GM12878 (cell line): Measurements from ENCODE around the gene PDE8B. TPM values are rescaled to one million over a fixed set of nuclear protein-coding genes. Genes with fewer than 3 reads are reported as not detected.

Experiments used
- ATAC-seq: fragments of 200-7000 bp; cut with Tn5 transposase; 3 replicates; pipeline ENCODE4 v1.9.1; 2020; ENCODE audit warnings: mild to moderate bottlenecking, moderate library complexity
- BruUV-seq: library from RNA; stranded (reverse); fragments of 400-500 nt; replicated peaks from 2 replicates; lab custom pipeline; 2021; lab: Mats Ljungman, UMichigan
- CTCF ChIA-PET: fragments of 300-600 bp; sonication (Branson Sonifier 250); formaldehyde crosslinking; extraction: SDS; loops from one replicate; lab custom pipeline; 2021; ENCODE audit warnings: inconsistent platforms; lab: Yijun Ruan, JAX
- POLR2A ChIA-PET: fragments of 350-600 bp; formaldehyde crosslinking; extraction: SDS; loops from one replicate; lab custom pipeline; 2021; ENCODE audit warnings: inconsistent platforms; lab: Charles Lee
- RAD21 ChIA-PET: fragments of 300-600 bp; sonication (Branson Sonifier 250); formaldehyde crosslinking; loops from one replicate; lab custom pipeline; 2023; ENCODE audit warnings: antibody characterized with exemption; ENCODE audit not compliant: unreplicated experiment; lab: Charles Lee
- SMC1A ChIA-PET: fragments of 300-600 bp; sonication (Branson Sonifier 250); formaldehyde crosslinking; loops from one replicate; lab custom pipeline; 2023; ENCODE audit not compliant: unreplicated experiment, uncharacterized antibody; lab: Charles Lee
- DNase-seq: peaks from one replicate; pipeline ENCODE4 v3.0.0-alpha.2; 2011; ENCODE audit warnings: low read depth, low spot score
- FAIRE-seq: peaks from 3 replicates; lab custom pipeline; 2011; peaks lifted over from hg19 to GRCh38; lab: Jason Lieb, UNC
- H2AFZ ChIP-seq: 2 replicates; pipeline ENCODE4 v1.6.0; 2011; ENCODE audit warnings: low read depth, low read length, control low read depth; ENCODE audit not compliant: control insufficient read depth
- H3K27ac ChIP-seq: 2 replicates; pipeline ENCODE4 v1.5.1; 2011; ENCODE audit warnings: control low read depth; ENCODE audit not compliant: control insufficient read depth, insufficient read depth
- H3K27me3 ChIP-seq, 2 experiments: replicated peaks in 1 of 2; 2 replicates each; pipeline versions ENCODE4 v1.6.0 to v1.6.1; 2011; ENCODE audit warnings: low read length in 1 of 2; ENCODE audit not compliant: control insufficient read depth in 2 of 2, insufficient read depth in 2 of 2
- H3K36me3 ChIP-seq, 2 experiments: 2 replicates each; pipeline ENCODE4 v1.5.1; 2011; ENCODE audit warnings: low read length in 1 of 2; ENCODE audit not compliant: control insufficient read depth in 2 of 2, insufficient read depth in 2 of 2
- H3K4me1 ChIP-seq: 2 replicates; pipeline ENCODE4 v1.6.1; 2011; ENCODE audit warnings: mild to moderate bottlenecking, low read length, moderate library complexity, mixed read lengths; ENCODE audit not compliant: control insufficient read depth, insufficient read depth
- H3K4me2 ChIP-seq: 2 replicates; pipeline ENCODE4 v1.6.0; 2011; ENCODE audit warnings: control low read depth; ENCODE audit not compliant: control insufficient read depth, insufficient read depth
- H3K4me3 ChIP-seq: fragments of 200-600 bp; sonication (generic); 2 replicates; pipeline ENCODE4 v1.5.1; 2016
- H3K79me2 ChIP-seq: 2 replicates; pipeline ENCODE4 v1.6.0; 2011; ENCODE audit warnings: low read length; ENCODE audit not compliant: control insufficient read depth, insufficient read depth
- H3K9ac ChIP-seq: 2 replicates; pipeline ENCODE4 v1.8.0; 2011; ENCODE audit warnings: low read length, control low read depth, mixed read lengths; ENCODE audit not compliant: control insufficient read depth, insufficient read depth
- H3K9me3 ChIP-seq: replicated peaks from 3 replicates; pipeline ENCODE4 v1.5.1; 2011; ENCODE audit warnings: mild to moderate bottlenecking, low read length; ENCODE audit not compliant: control insufficient read depth, insufficient read depth
- H4K20me1 ChIP-seq: 2 replicates; pipeline ENCODE4 v1.6.0; 2011; ENCODE audit not compliant: control insufficient read depth, insufficient read depth
- CEBPB ChIP-seq, 2 experiments: fragments of 150-350 bp in 1 of 2; IDR thresholded peaks; 2 replicates each; pipeline ENCODE4 v1.6.1; 2012 to 2014; ENCODE audit warnings: low read depth in 2 of 2, low read length in 2 of 2, borderline replicate concordance in 1 of 2, inconsistent platforms in 1 of 2
- EGR1 ChIP-seq, 2 experiments: IDR thresholded peaks; 1 replicate in 1 of 2; 2 replicates in 1 of 2; pipeline ENCODE4 v1.6.1; 2011 to 2012; ENCODE audit warnings: low read depth in 2 of 2, low read length in 2 of 2, borderline replicate concordance in 1 of 2, mild to moderate bottlenecking in 1 of 2, moderate library complexity in 1 of 2
- EP300 ChIP-seq, 2 experiments: fragments of 150-350 bp in 1 of 2; IDR thresholded peaks; 2 replicates each; pipeline ENCODE4 v1.6.1; 2011 to 2012; ENCODE audit warnings: low read depth in 2 of 2, low read length in 2 of 2, borderline replicate concordance in 1 of 2, improper control_type of control experiment in 1 of 2, inconsistent platforms in 1 of 2; ENCODE audit not compliant: control insufficient read depth in 1 of 2
- FOS ChIP-seq: IDR thresholded peaks from 3 replicates; pipeline ENCODE4 v1.6.1; 2011; ENCODE audit warnings: borderline replicate concordance; ENCODE audit not compliant: insufficient read length; ENCODE audit errors: extremely low read depth
- MTA2 ChIP-seq: fragments of 450-650 bp; IDR thresholded peaks from 2 replicates; pipeline ENCODE4 v1.6.1; 2016; ENCODE audit warnings: low read depth, mild to moderate bottlenecking, moderate library complexity
- NBN ChIP-seq: fragments of 450-650 bp; IDR thresholded peaks from 2 replicates; pipeline ENCODE4 v1.6.1; 2016
- NRF1 ChIP-seq: conservative IDR thresholded peaks from 2 replicates; pipeline ENCODE4 v1.6.1; 2011; ENCODE audit warnings: mild to moderate bottlenecking, low read depth, low read length, improper control_type of control experiment
- RUNX3 ChIP-seq: IDR thresholded peaks from 2 replicates; pipeline ENCODE4 v1.6.1; 2012; ENCODE audit warnings: low read length, inconsistent platforms
- STAT1 ChIP-seq: fragments of 450-650 bp; conservative IDR thresholded peaks from 2 replicates; pipeline ENCODE4 v1.6.1; 2014; ENCODE audit warnings: antibody characterized with exemption, mild to moderate bottlenecking
- WGBS: methylation state at CpG from one replicate; pipeline ENCODE4 v1.1.6; 2016; ENCODE audit warnings: low lambda C conversion rate; ENCODE audit not compliant: insufficient replicate concordance, insufficient coverage; ENCODE audit errors: missing lambda C conversion rate; 5-methylcytosine and 5-hydroxymethylcytosine counted together
- in situ Hi-C: fragments of 300-500 bp; cut with MboI; formaldehyde crosslinking; loops from 9 replicates; pipeline ENCODE4 v1.14.3; 2018; ENCODE audit warnings: mixed read lengths
- intact Hi-C: fragments of 100-400 bp; cut with micrococcal nuclease; formaldehyde crosslinking; loops from one replicate; pipeline ENCODE4 v1.14.2; 2022; ENCODE audit not compliant: unreplicated experiment
- polyA plus RNA-seq, 11 experiments: library from polyadenylated mRNA; depleted of rRNA in 4 of 11; unstranded in 6 of 11; stranded (reverse) in 5 of 11; fragments of >200 nt; fragmentation: Nextera tagmentation in 4 of 11; fragmentation: Illumina TruSeq in 1 of 11; extraction: Ambion mirVana in 4 of 11; extraction: Trizol in 1 of 11; gene quantifications; 1 replicate in 1 of 11; 2 replicates in 10 of 11; pipeline versions ENCODE4 v1.2.1 to v1.2.3, GENCODE V29; 2011 to 2016; ENCODE audit warnings: inconsistent platforms in 2 of 11, missing spikeins in 2 of 11, low read depth in 1 of 11
- total RNA-seq, 4 experiments: library from RNA; depleted of rRNA in 3 of 4; stranded (reverse); fragments of >200 nt in 3 of 4; fragmentation: Illumina TruSeq in 1 of 4; extraction: Trizol in 1 of 4; gene quantifications; 2 replicates each; pipeline versions ENCODE4 v1.2.1 to v1.2.3, GENCODE V29; 2013 to 2021
- TF ChIP-seq, protein P1 (sequence below): fragments of 450-650 bp; IDR thresholded peaks from 2 replicates; pipeline ENCODE4 v1.6.1; 2017; ENCODE audit warnings: mild to moderate bottlenecking, low read depth, inconsistent platforms; ENCODE audit not compliant: poor library complexity, severe bottlenecking
- TF ChIP-seq, protein P2 (sequence below): fragments of 450-650 bp; IDR thresholded peaks from 2 replicates; pipeline ENCODE4 v1.6.1; 2017; ENCODE audit warnings: low read depth, mild to moderate bottlenecking, moderate library complexity
- TF ChIP-seq, protein P3 (sequence below): IDR thresholded peaks from 2 replicates; pipeline ENCODE4 v1.6.1; 2012; ENCODE audit warnings: mild to moderate bottlenecking, low read depth, low read length

PDE8B gene
- total and polyA plus RNA-seq, 10 of the 15 experiments (the other 5 are each of a cell fraction or from before 2014, with no cell fraction given): 0.03 to 0.44 (median 0.20) TPM; not detected in 3

DNA sequence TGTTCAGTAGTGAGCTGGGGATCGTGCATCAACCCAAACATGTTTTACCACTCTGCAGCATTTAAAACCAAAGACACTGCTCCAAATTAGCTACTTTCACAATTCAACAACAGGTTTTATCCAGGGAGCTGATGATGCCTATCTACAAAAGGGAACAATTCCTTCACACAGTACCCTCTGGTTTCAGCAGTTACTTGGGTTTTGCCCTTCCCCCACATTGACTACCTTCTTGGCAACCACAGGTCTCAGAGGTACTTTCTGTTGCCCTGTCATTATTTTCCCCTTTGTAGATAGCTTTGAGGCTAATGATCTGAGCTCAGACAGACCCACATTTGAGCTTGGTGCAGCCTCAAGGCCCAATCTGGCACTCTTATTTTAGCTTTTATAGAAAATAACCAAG lies 185.5 kb downstream of the PDE8B start:
- intact Hi-C loops (no loop called here), in situ Hi-C loops (no loop called here)
- no peaks in the 10 kb centered on the region for H3K79me2 ChIP-seq
- no peak overlapping the region for H3K9ac ChIP-seq
- no peaks in the 10 kb centered on the region for H4K20me1 ChIP-seq
- H3K27me3 ChIP-seq: no peaks in the 10 kb centered on the region
- ATAC-seq: peak; percentile 95
- H3K4me3 ChIP-seq: no peak overlapping the region
- H3K36me3 ChIP-seq: no peaks in the 10 kb centered on the region
- no TSS peak for BruUV-seq
- H3K4me2 ChIP-seq: peak overlapping the region; percentile 27; the same call in 1 of the 2 replicates
- peak; percentile 60 for DNase-seq
- ChIA-PET POLR2A (interaction anchor here (0.5 to 1.4 kb wide), 4 partner anchors 10 to 39 kb away, joined by 3 to 6 read pairs (median 3); no protein-coding TSS in a partner anchor), CTCF (interaction anchor here (0.9 to 1.6 kb wide), 8 partner anchors 10 to 253 kb away, joined by 3 to 9 read pairs (median 5); partner anchors contain the start of gene WDR41), SMC1A (interaction anchor here (0.5 to 2.8 kb wide), 21 partner anchors 8 to 656 kb away, joined by 3 to 26 read pairs (median 4); partner anchors contain the start of gene WDR41), RAD21 (interaction anchor here (0.7 to 2.7 kb wide), 18 partner anchors 12 to 235 kb away, joined by 3 to 29 read pairs (median 3); partner anchors contain the start of gene WDR41)
- no peaks in the 10 kb centered on the region for H3K4me1 ChIP-seq
- 8% methylated on average over 1 of the region's 1 CpG for WGBS
- H3K27ac ChIP-seq: no peak overlapping the region
- H2AFZ ChIP-seq: no peak overlapping the region
- H3K9me3 ChIP-seq: no peaks in the 10 kb centered on the region
- FAIRE-seq: peak; percentile 56
- TF ChIP-seq NRF1 (no peak), NBN (peak; percentile 80), MTA2 (peak; percentile 84), EP300 (IDR thresholded peaks at IDR 0.05; ENCODE audit: borderline replicate concordance in 1 of 2, control insufficient read depth in 1 of 2, low read depth in 2 of 2, low read length in 2 of 2) (peak in 1 of 2 experiments; percentile 31; a peak in 1 of 4 replicates), EGR1 (IDR thresholded peaks at IDR 0.05; ENCODE audit: borderline replicate concordance in 1 of 2, low read depth in 2 of 2, low read length in 2 of 2) (no peak), FOS (no peak), CEBPB (IDR thresholded peaks at IDR 0.05; ENCODE audit: borderline replicate concordance in 1 of 2, low read depth in 2 of 2, low read length in 2 of 2) (no peak), STAT1 (no peak), RUNX3 (peak; percentile 70)
- TF ChIP-seq, protein P1, sequence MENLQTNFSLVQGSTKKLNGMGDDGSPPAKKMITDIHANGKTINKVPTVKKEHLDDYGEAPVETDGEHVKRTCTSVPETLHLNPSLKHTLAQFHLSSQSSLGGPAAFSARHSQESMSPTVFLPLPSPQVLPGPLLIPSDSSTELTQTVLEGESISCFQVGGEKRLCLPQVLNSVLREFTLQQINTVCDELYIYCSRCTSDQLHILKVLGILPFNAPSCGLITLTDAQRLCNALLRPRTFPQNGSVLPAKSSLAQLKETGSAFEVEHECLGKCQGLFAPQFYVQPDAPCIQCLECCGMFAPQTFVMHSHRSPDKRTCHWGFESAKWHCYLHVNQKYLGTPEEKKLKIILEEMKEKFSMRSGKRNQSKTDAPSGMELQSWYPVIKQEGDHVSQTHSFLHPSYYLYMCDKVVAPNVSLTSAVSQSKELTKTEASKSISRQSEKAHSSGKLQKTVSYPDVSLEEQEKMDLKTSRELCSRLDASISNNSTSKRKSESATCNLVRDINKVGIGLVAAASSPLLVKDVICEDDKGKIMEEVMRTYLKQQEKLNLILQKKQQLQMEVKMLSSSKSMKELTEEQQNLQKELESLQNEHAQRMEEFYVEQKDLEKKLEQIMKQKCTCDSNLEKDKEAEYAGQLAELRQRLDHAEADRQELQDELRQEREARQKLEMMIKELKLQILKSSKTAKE: peak; percentile 35
- TF ChIP-seq, protein P2, sequence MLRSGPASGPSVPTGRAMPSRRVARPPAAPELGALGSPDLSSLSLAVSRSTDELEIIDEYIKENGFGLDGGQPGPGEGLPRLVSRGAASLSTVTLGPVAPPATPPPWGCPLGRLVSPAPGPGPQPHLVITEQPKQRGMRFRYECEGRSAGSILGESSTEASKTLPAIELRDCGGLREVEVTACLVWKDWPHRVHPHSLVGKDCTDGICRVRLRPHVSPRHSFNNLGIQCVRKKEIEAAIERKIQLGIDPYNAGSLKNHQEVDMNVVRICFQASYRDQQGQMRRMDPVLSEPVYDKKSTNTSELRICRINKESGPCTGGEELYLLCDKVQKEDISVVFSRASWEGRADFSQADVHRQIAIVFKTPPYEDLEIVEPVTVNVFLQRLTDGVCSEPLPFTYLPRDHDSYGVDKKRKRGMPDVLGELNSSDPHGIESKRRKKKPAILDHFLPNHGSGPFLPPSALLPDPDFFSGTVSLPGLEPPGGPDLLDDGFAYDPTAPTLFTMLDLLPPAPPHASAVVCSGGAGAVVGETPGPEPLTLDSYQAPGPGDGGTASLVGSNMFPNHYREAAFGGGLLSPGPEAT: peak; percentile 83
- TF ChIP-seq, protein P3, sequence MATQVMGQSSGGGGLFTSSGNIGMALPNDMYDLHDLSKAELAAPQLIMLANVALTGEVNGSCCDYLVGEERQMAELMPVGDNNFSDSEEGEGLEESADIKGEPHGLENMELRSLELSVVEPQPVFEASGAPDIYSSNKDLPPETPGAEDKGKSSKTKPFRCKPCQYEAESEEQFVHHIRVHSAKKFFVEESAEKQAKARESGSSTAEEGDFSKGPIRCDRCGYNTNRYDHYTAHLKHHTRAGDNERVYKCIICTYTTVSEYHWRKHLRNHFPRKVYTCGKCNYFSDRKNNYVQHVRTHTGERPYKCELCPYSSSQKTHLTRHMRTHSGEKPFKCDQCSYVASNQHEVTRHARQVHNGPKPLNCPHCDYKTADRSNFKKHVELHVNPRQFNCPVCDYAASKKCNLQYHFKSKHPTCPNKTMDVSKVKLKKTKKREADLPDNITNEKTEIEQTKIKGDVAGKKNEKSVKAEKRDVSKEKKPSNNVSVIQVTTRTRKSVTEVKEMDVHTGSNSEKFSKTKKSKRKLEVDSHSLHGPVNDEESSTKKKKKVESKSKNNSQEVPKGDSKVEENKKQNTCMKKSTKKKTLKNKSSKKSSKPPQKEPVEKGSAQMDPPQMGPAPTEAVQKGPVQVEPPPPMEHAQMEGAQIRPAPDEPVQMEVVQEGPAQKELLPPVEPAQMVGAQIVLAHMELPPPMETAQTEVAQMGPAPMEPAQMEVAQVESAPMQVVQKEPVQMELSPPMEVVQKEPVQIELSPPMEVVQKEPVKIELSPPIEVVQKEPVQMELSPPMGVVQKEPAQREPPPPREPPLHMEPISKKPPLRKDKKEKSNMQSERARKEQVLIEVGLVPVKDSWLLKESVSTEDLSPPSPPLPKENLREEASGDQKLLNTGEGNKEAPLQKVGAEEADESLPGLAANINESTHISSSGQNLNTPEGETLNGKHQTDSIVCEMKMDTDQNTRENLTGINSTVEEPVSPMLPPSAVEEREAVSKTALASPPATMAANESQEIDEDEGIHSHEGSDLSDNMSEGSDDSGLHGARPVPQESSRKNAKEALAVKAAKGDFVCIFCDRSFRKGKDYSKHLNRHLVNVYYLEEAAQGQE: no peak
